GM21717 (cell line): ENCODE measurements around the gene WIZ.
"Not testable (repeated sequence)": the region's sequence is repeated elsewhere in the genome, so short reads cannot be mapped to it uniquely, and the experiment has no call there.

Source experiments
- ATAC-seq: cut with Tn5 transposase; IDR thresholded peaks from one replicate; pipeline ENCODE4 v1.9.1; 2021; ENCODE audit warnings: mild to moderate bottlenecking, moderate library complexity; ENCODE audit not compliant: unreplicated experiment

Gene WIZ

DNA sequence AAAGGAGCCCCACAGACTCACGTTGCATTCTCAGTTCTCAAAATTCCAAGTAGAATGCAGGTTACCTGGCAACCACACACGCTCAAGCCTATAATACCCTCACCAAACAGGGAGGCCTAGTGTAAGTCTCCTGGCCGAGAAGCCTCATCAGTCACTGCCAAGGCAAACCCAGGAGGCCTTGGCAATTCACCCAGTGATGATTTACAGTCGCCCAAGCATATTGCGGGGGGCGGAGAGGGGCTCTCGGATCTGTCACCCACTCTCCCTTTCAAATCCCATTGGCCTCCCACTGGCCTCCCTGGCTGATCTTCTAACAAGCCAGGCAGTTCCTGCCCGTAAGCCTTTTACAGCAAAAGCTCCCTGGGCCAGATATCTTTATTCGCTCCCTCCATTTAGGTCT is 32.1 kb downstream of the WIZ start:
- ATAC-seq: no peak

DNA sequence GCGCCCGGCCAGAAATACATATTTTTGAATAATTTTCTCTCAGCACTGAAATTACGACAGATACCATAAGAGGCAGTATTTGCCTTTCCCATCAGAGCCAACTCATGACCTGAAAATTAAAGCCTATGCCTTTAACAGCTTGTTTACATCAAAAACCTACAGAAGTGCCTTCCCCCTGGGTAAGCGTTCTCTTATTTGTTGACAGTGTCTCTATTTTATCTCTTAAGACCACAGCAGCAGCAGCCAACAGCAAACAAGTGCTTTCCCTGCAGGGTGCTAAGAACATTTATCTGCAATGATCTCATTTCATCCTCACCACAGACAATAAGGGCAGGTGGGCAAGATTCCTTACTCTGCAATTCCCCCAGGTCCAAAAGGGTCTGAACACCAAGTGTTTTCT is 36.9 kb downstream of the WIZ start:
- no peak for ATAC-seq

DNA sequence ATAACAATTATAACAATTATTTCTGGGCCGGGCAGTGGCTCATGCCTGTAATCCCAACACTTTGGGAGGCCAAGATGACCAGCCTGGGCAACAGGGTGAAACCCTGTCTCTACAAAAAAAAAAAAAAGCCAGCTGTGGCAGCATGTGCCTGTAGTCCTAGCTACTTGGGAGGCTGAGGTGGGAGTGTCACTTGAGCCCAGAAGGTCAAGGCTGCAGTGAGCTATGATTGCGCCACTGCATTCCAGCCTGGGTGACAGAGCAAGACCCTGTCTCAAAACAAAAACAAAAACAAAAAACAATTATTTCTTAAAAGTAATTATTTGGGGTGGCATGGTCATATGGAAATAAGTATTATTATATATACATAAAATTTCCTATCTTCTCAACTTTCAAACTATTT is 38.4 kb downstream of the WIZ start:
- ATAC-seq: not testable (repeated sequence)

DNA sequence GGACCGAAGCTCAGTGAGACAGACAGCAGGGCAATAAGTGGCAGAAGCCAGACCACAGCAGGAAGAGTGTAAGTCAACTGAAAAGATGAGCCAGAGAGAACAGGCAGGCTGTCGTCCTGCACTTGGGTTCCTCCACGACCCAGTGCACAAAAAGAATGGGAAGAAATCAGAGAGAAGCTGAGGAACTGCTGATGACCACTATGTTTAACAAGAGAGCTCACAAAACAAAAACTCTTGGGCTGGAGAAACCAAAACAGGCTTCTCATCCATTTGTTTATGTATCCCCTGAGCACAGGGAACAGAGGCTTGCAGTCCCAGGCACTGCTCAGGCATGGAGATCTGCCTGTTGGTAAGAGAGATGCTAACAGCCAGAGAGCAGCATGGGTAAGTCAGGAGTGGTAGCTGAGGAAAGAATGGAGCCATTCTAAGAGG is 45.0 kb downstream of the WIZ start:
- ATAC-seq: no peak

DNA sequence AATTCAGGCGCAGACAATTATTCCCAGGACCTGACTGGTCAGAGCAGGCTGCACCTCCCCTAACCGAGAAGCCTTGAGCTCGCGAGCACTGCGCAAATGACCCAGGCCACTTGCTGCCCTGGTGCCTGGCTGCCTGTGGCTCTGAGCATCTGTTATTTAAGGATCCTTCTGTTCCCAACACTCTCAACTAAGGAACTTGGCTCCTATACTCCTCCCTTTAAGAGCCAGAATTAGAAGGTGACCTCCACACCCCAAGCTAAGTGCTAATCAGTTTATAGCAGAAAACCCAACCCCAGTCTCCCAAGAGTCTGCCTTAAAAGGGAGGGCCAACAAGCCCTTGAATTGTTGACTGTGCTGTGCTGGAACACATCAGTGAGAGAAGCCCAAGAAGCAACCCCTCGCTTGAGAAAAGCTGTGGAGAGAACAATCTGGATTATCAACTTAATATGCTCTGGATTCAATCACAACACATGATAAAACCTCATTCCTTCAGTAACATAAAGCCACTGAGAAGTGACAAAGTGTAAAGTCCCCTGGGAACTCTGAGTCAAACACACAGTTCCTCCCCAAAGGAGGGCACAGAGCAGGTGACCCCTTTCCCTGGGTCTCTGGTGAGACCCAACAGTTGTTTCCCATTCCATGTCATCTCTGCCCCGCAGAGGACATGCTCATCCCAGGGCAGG is 45.5 kb downstream of the WIZ start:
- ATAC-seq: no peak

DNA sequence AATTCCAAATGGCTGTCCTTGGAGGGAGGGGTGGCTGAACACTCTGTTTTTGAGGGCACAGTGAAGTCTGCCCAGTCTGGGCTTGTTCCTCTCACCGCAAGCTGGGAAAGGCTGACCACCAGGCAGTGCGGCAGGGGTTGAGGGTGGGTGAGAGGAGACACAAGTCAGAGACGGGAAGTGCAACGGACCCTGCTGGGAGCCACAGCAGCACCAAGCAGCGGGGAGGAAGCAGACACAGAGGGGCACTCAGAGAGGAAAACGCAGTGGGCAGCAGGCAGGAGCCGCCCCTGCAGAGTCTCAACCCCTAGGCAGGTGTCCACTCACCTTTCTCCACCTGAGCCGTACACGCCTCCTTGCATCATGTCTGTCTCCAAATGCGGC is 46.6 kb downstream of the WIZ start:
- no peak for ATAC-seq

DNA sequence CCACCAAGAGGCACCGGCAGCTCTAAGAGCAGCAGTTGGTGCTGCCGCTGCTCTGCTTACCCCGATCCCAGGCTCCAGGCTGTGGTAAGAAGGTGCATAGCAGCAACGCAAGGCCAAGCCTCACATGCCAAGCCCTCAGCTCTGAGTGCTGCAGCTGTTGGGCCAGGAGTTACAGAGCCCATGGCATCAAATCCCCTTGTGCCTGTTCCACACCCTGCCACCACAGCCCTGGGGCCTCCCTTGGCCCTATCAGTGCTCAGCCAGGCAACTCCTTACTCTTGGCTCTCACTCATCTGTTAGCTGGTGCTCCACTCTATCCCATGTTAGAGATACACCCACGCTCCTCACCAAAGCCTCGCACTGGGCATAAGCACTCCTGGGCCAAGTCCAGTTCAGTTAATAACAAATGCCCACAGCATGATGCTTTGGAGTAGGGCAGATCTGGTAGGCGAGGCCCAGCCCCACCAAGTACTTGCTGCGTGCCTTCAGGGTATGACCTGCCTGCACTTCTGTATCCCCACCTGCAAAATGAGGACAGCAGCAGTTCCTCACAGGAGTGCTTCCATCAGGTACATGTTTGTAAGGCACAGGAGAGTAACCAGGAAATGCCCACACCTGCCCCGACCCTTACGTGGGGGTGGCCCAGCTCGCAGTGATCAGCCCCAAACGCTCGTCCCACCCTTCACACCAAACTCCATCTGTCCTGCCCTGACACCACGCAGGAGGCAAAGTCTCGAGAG is 47.2 kb downstream of the WIZ start:
- ATAC-seq: no peak

DNA sequence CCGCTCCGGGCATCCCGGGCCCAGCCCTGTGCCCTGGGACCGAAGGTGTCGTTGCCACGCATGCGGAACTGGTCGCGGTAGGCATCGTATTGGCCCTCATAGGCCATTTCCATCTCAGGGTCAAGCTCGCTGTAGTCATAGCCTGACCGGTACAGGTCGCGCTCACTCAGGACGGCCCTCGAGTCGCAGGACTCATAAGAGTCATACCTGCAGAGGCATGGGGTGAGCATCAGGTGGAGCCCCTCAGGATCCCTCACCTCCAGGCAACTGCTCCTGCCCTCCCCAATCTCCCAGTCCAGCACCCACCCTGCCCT is 48.4 kb downstream of the WIZ start:
- ATAC-seq: no peak

DNA sequence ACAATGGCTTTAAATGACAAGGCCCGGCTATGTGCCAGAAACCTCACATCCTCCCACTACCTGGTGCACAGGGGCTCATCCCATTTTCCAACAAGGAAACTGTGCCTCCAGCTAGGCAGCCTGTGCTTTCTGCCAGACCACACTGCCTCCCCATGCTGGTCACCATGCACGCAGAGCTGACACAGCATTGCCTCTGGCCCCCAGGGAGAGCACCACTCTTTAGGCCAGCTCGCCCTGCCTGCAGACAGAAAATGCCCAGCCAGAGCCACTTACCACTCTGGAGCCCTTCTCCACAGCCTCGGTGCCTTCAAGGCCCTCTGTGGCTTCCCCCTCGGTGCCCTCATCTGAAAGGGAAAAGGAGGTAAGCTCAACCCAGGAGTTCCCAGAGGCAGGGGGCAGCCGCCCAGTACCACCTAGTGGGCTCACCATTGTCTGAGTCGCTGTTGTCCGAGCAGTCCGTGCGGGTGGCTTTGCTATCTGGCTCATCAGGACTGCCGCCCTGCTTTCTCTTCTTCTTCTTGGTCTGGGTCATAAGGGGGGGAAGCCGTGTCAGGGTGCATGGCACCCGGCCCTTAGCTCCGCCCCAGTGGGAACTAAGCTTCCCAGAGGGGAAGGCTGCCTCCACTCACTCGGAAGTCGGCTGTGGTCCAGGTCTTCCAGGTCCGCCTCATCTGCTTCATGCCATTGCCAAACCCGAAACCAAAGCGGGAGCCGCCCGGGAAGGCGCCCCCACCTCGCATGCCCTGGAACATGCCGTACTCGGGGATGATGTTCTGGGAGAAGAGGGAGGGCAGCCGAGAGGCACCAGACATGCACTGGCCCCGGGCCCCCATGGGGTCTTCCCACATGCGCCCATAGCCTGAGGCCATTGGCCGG is 49.0 kb downstream of the WIZ start:
- no peak for ATAC-seq

DNA sequence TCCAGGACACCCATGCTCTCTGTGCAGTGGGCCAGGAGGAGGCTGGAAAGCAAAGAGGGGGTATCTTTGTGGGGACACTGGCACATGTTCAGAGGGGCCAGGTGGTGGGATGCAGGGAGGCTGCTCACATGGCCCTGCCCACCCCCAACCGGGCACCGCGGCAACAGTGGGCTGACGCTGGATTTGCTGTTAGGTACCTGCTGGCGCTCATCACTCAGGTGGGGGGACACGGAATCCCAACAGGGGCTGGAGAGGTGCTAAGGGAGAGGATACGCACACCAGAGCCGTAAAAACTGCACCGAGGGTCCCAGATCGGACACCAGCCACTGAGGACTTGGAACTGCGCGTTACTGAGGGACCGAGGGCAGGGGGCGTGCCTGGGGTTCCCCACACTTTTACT is 50.1 kb downstream of the WIZ start:
- no peak for ATAC-seq

DNA sequence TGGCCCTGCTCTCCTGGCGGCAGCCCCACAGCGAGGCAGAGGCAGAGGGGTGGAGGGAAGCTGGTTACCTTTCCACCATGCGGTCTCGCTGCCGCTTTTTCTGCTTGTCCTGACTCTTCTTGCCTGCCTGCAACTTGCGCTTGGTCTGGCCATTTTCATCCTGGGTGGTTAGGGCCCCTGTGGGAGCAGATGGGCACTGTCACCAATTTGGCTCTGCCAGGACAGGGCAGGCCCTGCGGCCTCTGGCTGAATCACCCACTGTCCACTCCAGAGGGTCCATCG is 50.6 kb downstream of the WIZ start:
- no peak for ATAC-seq

DNA sequence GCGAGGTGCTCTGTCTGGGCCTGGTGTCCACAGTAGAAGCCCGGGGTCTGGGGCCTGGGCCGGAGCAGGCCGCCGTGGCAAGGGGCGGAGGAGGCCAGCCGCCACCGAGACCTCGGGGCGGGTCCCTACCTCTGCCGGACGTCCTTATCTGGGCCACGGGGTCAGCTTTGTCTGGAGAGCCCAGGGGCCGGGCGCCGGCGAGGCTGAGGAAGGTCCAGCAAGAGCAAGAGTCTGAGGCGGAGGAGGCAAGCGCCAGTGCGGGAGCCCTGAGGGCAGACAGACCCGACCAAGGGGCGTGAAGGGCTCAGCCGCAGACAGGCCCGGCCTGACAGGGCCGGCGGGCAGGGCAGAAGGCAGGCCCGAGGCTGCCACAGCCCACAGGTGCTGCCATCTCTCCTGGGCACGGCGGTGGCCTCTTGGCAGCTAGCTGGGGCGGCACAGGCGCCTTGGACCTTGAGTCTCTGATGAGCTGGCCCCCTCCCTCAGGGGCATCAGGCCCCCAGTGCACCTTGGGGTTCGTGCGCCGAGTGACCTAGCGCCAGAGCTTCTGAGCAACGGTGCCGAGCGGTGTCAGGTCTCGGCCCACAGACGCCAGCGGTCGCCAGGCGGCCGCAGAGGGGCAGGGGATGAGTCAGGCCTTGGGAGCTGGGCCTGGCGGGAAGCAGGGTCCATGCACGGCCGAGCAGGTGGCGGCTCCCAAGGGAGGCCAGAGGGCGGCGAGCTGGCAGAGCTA is 51.1 kb downstream of the WIZ start:
- no peak for ATAC-seq

DNA sequence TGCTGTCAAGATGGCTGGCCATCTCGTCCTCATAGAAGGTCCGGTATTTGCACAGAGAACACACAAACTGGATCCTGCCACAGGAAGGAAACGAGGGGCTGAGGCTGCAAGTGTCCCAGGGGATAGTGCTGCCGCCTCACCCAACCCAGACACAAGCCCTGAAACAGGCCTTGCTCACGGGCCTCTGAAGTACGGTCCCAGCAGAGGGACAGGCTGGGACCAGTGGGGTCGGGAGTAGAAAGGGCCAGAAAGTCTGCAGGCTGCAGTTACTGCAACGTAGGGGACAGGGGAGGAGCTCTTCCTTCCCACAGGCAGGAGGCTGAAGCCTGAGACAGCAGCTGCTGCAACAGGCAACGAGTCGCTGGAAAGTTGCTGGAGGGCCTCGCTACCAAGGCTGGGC is 52.0 kb downstream of the WIZ start:
- no peak for ATAC-seq

DNA sequence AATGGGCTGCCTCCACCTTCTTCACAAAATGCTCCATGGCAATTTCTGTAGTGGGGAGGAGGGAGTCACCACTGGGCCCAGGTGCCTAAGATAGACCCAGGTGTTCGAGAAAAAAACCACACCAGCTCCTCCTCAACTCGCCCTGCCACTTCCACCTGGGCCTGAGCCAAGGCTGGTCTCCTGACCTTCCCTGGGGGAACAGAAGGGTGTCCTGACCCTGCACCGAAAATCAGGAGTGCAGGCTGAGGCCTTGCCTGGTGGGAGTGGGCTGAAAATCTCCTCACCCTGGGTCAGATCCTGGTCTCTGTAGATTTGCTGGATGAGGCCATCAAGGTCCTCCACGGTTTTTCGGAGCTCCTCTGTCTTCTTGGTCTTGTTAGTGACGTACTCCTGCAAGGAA is 52.5 kb downstream of the WIZ start:
- no peak for ATAC-seq

DNA sequence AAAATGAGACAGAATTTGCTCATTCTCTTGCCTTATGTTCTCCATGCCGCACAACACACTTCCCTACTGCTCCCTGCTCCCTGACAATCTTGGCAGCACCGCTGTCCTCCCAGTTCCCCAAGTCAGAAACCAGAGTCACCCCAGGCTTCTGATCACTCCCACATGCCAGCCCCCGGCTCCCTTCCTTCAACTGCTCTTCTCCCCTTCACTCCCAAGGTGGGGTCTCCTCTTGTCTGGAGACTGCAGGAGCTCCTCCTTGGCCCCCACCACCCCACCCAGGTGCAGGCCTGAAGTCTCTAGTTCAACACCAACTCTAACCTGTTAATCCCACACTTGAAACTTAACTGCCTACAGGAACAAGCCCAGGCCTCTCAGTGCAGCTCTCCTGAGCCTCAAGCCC is 53.3 kb downstream of the WIZ start:
- ATAC-seq: no peak

DNA sequence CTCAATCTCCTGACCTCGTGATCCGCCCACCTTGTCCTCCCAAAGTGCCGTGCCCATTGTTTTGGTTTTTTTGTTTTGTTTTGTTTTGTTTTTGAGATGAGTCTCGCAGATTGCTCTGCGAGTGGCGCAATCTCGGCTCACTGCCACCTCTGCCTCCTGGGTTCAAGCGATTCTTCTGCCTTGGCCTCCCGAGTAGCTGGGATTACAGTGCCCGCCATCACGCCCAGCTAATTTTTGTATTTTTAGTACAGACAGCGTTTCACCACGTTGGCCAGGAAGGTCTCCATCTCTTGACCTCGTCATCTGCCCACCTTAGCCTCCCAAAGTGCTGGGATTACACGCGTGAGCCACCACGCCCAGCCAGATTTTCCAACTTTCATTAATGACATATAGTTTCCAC is 54.5 kb downstream of the WIZ start:
- not testable (repeated sequence) for ATAC-seq

DNA sequence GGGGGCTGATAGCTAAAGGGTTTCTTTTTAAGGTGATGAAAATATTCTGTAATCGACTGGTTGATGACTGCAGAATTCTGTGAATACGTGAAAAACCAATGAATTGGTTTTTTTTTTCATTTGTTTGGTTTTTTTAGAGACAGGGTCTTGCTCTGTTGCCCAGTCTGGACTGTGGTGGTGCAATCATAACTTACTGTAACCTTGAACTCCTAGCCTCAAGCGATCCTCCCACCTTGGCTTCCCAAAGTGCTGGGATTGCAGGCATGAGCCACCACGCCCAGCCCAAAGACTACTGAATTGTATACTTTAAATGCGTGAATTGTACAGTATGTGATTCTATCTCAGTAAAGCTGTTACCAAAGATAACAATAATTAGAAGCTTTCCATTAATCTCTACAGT is 55.3 kb downstream of the WIZ start:
- no peak for ATAC-seq

DNA sequence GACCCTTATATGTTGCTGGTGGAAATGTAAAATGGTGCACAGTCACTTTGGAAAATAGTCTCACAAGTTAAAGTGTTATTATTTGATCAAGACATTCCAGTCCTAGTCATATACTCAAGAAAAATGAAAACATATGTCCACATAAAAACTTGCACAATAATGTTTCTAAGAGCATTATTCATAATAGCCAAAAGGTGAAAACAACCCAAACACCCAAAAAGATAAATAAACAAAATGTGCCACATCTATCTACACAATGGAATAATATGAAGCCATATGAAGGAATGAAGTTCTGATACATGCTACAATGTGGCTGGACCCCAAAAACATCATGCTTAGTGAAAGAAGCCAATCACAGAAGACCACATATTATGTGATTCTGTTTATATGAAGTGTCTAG is 55.8 kb downstream of the WIZ start:
- no peak for ATAC-seq

DNA sequence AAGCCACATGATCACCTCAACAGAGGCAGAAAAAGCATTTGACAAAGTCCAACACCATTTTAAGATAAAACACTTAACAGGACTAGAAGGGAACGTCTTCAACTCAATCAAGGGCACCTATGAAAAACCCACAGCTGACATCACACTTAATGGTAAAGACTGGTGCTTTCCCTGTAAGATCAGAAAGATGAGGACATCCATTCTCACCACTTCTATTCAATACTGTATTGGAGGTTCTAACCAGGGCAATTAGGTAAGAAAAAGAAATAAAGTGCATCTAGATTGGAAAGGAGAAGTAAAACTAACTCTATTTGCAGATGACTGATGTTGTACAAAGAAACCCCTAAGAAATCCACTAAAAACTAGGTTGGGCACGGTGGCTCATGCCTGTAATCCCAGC is 58.9 kb downstream of the WIZ start:
- no peak for ATAC-seq

DNA sequence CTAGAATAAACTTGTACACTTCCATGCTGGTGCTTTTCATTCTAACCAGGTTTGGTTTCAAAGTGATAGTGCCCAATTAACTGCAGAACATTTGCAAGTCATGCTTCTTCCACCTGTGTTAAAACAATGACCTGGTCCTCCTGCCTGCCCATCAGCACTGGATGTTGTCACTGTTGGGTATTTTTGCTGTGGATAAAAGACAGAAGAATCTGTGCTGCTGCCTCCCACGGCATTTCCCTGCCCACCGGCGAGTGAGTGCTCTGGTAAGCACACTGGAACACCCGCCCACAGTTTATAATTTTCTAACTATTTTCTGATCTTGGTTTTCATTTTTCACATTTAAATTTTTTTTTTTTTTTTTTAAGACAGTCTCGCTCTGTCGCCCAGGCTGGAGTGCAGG is 67.9 kb downstream of the WIZ start:
- no peak for ATAC-seq

DNA sequence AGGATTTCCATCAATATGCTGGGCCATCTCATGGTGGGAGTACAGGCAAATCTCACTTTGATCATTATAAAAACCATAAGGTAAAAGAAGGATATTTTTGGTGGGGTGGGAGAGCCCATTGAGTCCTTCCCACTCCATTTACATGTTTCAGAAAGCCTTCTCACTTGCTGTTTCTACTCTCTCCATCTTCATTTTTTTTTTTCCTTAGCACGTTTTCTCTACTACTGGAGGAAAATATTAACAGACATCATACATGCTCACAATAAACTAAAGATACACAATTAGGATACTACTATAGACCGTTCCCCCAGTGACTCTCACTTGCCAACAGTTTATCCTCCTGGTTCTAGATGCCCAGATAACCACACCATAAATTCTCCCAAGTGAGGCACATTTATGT is 68.3 kb downstream of the WIZ start:
- ATAC-seq: no peak
